ENCODE measurements around the gene RFX6. TPM values are rescaled to one million over a fixed set of nuclear protein-coding genes. Genes with fewer than 3 reads are reported as not detected.

The RFX6 gene
- total RNA-seq, 4 donors from 2014 or later = not detected

DNA sequence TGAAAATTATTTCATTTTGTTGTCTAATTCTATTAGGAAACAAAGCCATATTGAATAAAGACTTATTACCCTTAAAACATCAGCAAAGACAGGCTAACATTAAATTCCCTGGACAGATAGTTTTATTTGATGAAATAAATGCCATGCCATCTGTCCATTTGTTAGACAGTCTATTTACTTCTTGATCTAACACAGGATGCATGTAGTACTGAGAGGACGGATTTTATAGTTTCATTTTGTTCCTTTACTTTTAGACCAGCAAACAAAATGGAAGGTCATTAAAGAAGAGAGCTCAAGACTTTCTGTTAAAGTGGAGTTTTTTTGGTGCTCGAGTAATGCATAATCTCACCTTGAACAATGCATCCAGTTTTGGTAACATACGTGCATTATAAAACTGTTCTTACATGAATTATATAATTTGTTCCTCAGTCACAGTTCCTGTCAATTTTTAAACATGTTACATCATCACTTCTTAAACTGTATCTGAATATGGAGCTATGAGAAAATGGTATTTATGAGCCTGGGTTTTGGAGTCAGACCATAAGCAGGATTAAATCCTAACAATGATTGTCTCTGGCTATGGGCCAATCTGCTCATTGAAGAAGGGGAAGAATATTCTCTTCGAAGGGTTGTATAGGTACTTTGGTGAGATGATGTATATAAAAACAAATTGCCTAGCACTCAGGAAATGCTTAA is 46.0 kb downstream of the RFX6 start:
- TF ChIP-seq POLR2A (IDR thresholded peaks at IDR 0.05) (no peak), CTCF (IDR thresholded peaks at IDR 0.05 in 4 of 5, conservative IDR thresholded peaks at IDR 0.05 in 1 of 5) (no peak)
- no peaks in the 10 kb centered on the region for H3K4me1 ChIP-seq
- no peaks in the 10 kb centered on the region for H3K9me3 ChIP-seq
- in situ Hi-C loops (cut with MboI; ENCODE audit: low sequenced_read_pairs in 4 of 4) (no loop called here), intact Hi-C loops (cut with DNase I; ENCODE audit: low total_unique reads) (no loop called here)
- DNase-seq (no peak), ATAC-seq (no peak)
- no peaks in the 10 kb centered on the region for H3K27me3 ChIP-seq
- H3K36me3 ChIP-seq = no peaks in the 10 kb centered on the region
- no peak overlapping the region for H3K27ac ChIP-seq
- no peak overlapping the region for H3K4me3 ChIP-seq

DNA sequence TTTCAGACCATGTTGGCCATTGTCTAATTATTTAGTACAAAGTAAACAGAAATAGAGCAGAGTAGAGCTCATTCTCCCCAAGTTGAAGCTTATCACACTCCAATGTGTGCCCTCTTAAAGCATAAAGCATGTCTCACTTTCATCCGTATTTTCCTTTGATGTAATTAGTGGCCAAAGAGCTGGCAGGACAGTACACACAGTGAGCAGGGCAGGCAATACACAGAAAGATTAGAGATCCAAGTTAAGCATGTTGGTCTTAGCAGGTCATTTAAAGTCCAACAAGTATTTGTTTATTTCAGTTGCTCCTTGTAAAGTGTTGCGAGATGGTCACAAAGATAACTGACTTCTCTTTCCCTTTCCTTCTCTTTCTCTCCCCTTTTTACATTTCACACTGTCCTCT is 47.2 kb downstream of the RFX6 start:
- H3K36me3 ChIP-seq = no peaks in the 10 kb centered on the region
- no peak overlapping the region for H3K4me3 ChIP-seq
- DNase-seq (no peak), ATAC-seq (no peak)
- no peaks in the 10 kb centered on the region for H3K4me1 ChIP-seq
- H3K27me3 ChIP-seq = no peaks in the 10 kb centered on the region
- in situ Hi-C loops (cut with MboI; ENCODE audit: low sequenced_read_pairs in 4 of 4) (no loop called here), intact Hi-C loops (cut with DNase I; ENCODE audit: low total_unique reads) (no loop called here)
- H3K27ac ChIP-seq = no peak overlapping the region
- H3K9me3 ChIP-seq = no peaks in the 10 kb centered on the region
- TF ChIP-seq CTCF (IDR thresholded peaks at IDR 0.05 in 4 of 5, conservative IDR thresholded peaks at IDR 0.05 in 1 of 5) = no peak

GRCh38 chr6:116925088-116925794 is 48.2 kb downstream of the RFX6 start:
- Histone ChIP-seq H3K4me1 (no peaks in the 10 kb centered on the region), H3K4me3 (no peak overlapping the region), H3K9me3 (no peaks in the 10 kb centered on the region), H3K36me3 (no peaks in the 10 kb centered on the region), H3K27ac (no peak overlapping the region), H3K27me3 (no peaks in the 10 kb centered on the region)
- ATAC-seq (no peak), DNase-seq (no peak)
- no peak for TF ChIP-seq POLR2A (IDR thresholded peaks at IDR 0.05)
- no peak for TF ChIP-seq CTCF (IDR thresholded peaks at IDR 0.05 in 4 of 5, conservative IDR thresholded peaks at IDR 0.05 in 1 of 5)
- intact Hi-C loops (cut with DNase I; ENCODE audit: low total_unique reads) (no loop called here), in situ Hi-C loops (cut with MboI; ENCODE audit: low sequenced_read_pairs in 4 of 4) (no loop called here)

DNA sequence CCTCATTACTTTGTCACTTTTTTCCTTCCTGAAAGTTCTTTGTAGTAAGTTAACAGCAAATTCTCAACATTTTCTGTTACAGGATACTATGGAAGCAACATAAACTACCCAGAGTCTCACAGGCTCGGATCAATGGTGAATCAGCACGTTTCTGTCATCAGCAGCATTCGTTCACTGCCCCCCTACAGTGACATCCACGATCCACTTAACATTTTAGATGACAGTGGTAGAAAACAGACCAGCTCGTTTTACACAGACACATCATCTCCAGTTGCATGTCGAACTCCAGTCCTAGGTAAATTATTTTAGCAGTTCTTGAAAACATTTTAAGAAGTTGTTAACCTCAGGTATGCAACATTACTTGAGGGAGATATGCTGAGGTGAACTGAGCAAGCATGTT is 51.6 kb downstream of the RFX6 start:
- in situ Hi-C loops (cut with MboI; ENCODE audit: low sequenced_read_pairs in 4 of 4) (no loop called here), intact Hi-C loops (cut with DNase I; ENCODE audit: low total_unique reads) (no loop called here)
- H3K9me3 ChIP-seq = no peaks in the 10 kb centered on the region
- ATAC-seq (no peak), DNase-seq (no peak)
- H3K36me3 ChIP-seq = no peaks in the 10 kb centered on the region
- no peak for TF ChIP-seq POLR2A (IDR thresholded peaks at IDR 0.05)
- TF ChIP-seq CTCF (IDR thresholded peaks at IDR 0.05 in 4 of 5, conservative IDR thresholded peaks at IDR 0.05 in 1 of 5) = no peak
- H3K27me3 ChIP-seq = no peaks in the 10 kb centered on the region
- no peaks in the 10 kb centered on the region for H3K4me1 ChIP-seq
- no peak overlapping the region for H3K4me3 ChIP-seq
- H3K27ac ChIP-seq = no peak overlapping the region

All from gastrocnemius medialis (tissue), 4 donors.